Pancreas (tissue), 10 donors: ENCODE results near the gene PKHD1. TPM values are rescaled to one million over a fixed set of nuclear protein-coding genes. Genes with fewer than 3 reads are reported as not detected.

Experiments used
- ATAC-seq, 4 donors: fragments of 200-7000 bp; cut with Tn5 transposase; one replicate each; pipeline versions ENCODE4 v1.8.0 to v1.9.1; 2020; ENCODE audit warnings: mild to moderate bottlenecking in 4 of 4, moderate library complexity in 4 of 4
- DNase-seq, 6 donors: peaks; one replicate each; pipeline ENCODE4 v3.0.0-alpha.2; 2020
- FAIRE-seq: peaks from 2 replicates; lab custom pipeline; 2012; peaks lifted over from hg19 to GRCh38; lab: Jason Lieb, UNC
- H3K27ac ChIP-seq, 4 donors: fragments of 200-600 bp; sonication (generic); 1 replicate in 3 of 4; 2 replicates in 1 of 4; pipeline versions ENCODE4 v1.5.0 to v1.8.0; 2020
- H3K27me3 ChIP-seq, 4 donors: fragments of 200-600 bp; one replicate each; pipeline ENCODE4 v1.8.0; 2021
- H3K36me3 ChIP-seq, 3 donors: fragments of 200-600 bp; sonication (generic) in 1 of 3; one replicate each; pipeline versions ENCODE4 v1.5.0 to v1.8.0; 2020 to 2021
- H3K4me1 ChIP-seq, 3 donors: fragments of 200-600 bp; one replicate each; pipeline ENCODE4 v1.8.0; 2021
- H3K4me3 ChIP-seq, 4 donors: fragments of 200-600 bp; sonication (generic) in 2 of 4; one replicate each; pipeline versions ENCODE4 v1.5.0 to v1.8.0; 2020 to 2021
- H3K9me3 ChIP-seq, 4 donors: fragments of 200-600 bp; one replicate each; pipeline ENCODE4 v1.8.0; 2021
- CTCF ChIP-seq, 4 donors: fragments of 200-600 bp; sonication (generic) in 3 of 4; IDR thresholded peaks; one replicate each; pipeline versions ENCODE4 v1.5.0 to v1.8.0; 2021; ENCODE audit warnings: antibody characterized with exemption in 4 of 4
- WGBS, 2 donors: extraction: QIAGEN DNeasy Blood & Tissue Kit; methylation state at CpG; one replicate each; pipeline ENCODE4 v1.1.7; 2013; 5-methylcytosine and 5-hydroxymethylcytosine counted together
- intact Hi-C, 3 donors: fragments of 100-400 bp; cut with DNase I; formaldehyde crosslinking; loops; one replicate each; pipeline versions ENCODE4 v1.11.1 to v1.14.2; 2022
- polyA plus RNA-seq, 2 donors: library from polyadenylated mRNA; stranded (reverse); fragments of 200-250 nt; gene quantifications; one replicate each; pipeline ENCODE4 v1.2.3, GENCODE V29; 2013
- total RNA-seq, 6 donors: library from RNA; stranded (reverse); fragmentation: NEBNext Ultra II Directional in 4 of 6; extraction: Animal tissue kit (Norgen Biotek cat#: 25700) in 4 of 6; gene quantifications; one replicate each; pipeline versions ENCODE4 v1.2.1 to v1.2.4, GENCODE V29; 2021 to 2023
- donor health status: healthy with polysubstance abuse.
- donor health status: DM: no; HTN: no; CAD: no; lungs with moderate emphysema.
- donor health status: DM: no; HTN: no; CAD: no.
- donor health status: control.
- donor health status: control.
- donor health status: Bipolar disorder and iron deficiency.
- donor health status: DM: yes; HTN: yes; CAD: no.
- donor health status: DM: no; HTN: no; CAD: no.
- donor health status: DM: no; HTN: no; CAD: no.
- donor health status: DM: yes; HTN: yes; CAD: no.

PKHD1 gene
- total and polyA plus RNA-seq, 8 donors = 6.4 to 33.0 (median 16.3) TPM

GRCh38 chr6:51578362-51578761 is 509.1 kb downstream of the PKHD1 start:
- ATAC-seq (no peak), FAIRE-seq (no peak), DNase-seq (no peak)
- H3K27ac ChIP-seq = no peak overlapping the region
- no peaks in the 10 kb centered on the region for H3K4me1 ChIP-seq
- TF ChIP-seq CTCF (IDR thresholded peaks at IDR 0.05) = no peak
- no peaks in the 10 kb centered on the region for H3K27me3 ChIP-seq
- no peaks in the 10 kb centered on the region for H3K9me3 ChIP-seq
- 40 to 56% methylated on average over 2 of the region's 2 CpGs for WGBS, 2 donors
- intact Hi-C loops = no loop called here
- H3K36me3 ChIP-seq = no peaks in the 10 kb centered on the region
- H3K4me3 ChIP-seq = no peak overlapping the region

- 58 to 84% methylated on average over 1 of the region's 1 CpG for WGBS, 2 donors
- TF ChIP-seq CTCF (IDR thresholded peaks at IDR 0.05) = no peak
- Histone ChIP-seq H3K9me3 (no peaks in the 10 kb centered on the region), H3K4me3 (no peak overlapping the region), H3K36me3 (no peaks in the 10 kb centered on the region), H3K27me3 (no peaks in the 10 kb centered on the region), H3K27ac (no peak overlapping the region), H3K4me1 (no peaks in the 10 kb centered on the region)
- intact Hi-C loops = no loop called here
- DNase-seq (no peak), FAIRE-seq (no peak), ATAC-seq (no peak)
Observed at GRCh38 chr6:51574040-51574439, 513.4 kb downstream of the PKHD1 start.

- FAIRE-seq = no peak
- Histone ChIP-seq H3K27me3 (no peaks in the 10 kb centered on the region), H3K4me1 (no peaks in the 10 kb centered on the region), H3K36me3 (no peaks in the 10 kb centered on the region), H3K4me3 (no peak overlapping the region), H3K9me3 (no peaks in the 10 kb centered on the region), H3K27ac (no peak overlapping the region)
- DNase-seq = no peak
- TF ChIP-seq CTCF (IDR thresholded peaks at IDR 0.05) = no peak
- no peak for ATAC-seq
- 74 to 92% methylated on average over 1 of the region's 1 CpG for WGBS, 2 donors
- intact Hi-C loops = no loop called here
Observed at GRCh38 chr6:51571168-51571567, 516.2 kb downstream of the PKHD1 start.

- H3K36me3 ChIP-seq = no peaks in the 10 kb centered on the region
- intact Hi-C loops = no loop called here
- no peaks in the 10 kb centered on the region for H3K27me3 ChIP-seq
- FAIRE-seq (no peak), DNase-seq (no peak), ATAC-seq (no peak)
- 47 to 68% methylated on average over 5 of the region's 5 CpGs for WGBS, 2 donors
- no peaks in the 10 kb centered on the region for H3K4me1 ChIP-seq
- no peaks in the 10 kb centered on the region for H3K9me3 ChIP-seq
- H3K4me3 ChIP-seq = no peak overlapping the region
- TF ChIP-seq CTCF (IDR thresholded peaks at IDR 0.05) = no peak
- no peak overlapping the region for H3K27ac ChIP-seq
Observed at GRCh38 chr6:51570168-51570921, 517.1 kb downstream of the PKHD1 start.

GRCh38 chr6:51569594-51569993 is 517.8 kb downstream of the PKHD1 start:
- Histone ChIP-seq H3K36me3 (no peaks in the 10 kb centered on the region), H3K27ac (no peak overlapping the region), H3K4me3 (no peak overlapping the region), H3K9me3 (no peaks in the 10 kb centered on the region), H3K27me3 (no peaks in the 10 kb centered on the region), H3K4me1 (no peaks in the 10 kb centered on the region)
- TF ChIP-seq CTCF (IDR thresholded peaks at IDR 0.05) = no peak
- no peak for ATAC-seq
- 81 to 91% methylated on average over 1 of the region's 1 CpG for WGBS, 2 donors
- FAIRE-seq = no peak
- DNase-seq = no peak
- intact Hi-C loops = no loop called here
